Sciatic nerve (tissue), 2 donors: ENCODE results near the gene SEMA6B. TPM values are rescaled to one million over a fixed set of nuclear protein-coding genes. Genes with fewer than 3 reads are reported as not detected.

Experiments used
- ATAC-seq: fragments of 200-7000 bp; cut with Tn5 transposase; one replicate; pipeline ENCODE4 v1.9.1; 2020; ENCODE audit warnings: mild to moderate bottlenecking, moderate library complexity
- DNase-seq: peaks from one replicate; pipeline ENCODE4 v3.0.0-alpha.2; 2020; ENCODE audit warnings: low spot score
- intact Hi-C: fragments of 100-400 bp; cut with DNase I; formaldehyde crosslinking; loops from one replicate; pipeline ENCODE4 v1.14.2; 2022
- total RNA-seq: library from RNA; stranded (reverse); fragmentation: NEBNext Ultra II Directional; extraction: Animal tissue kit (Norgen Biotek cat#: 25700); gene quantifications from one replicate; pipeline ENCODE4 v1.2.1, GENCODE V29; 2021
- donor health status: DM: no; HTN: no; CAD: no.
- donor health status: DM: no; HTN: no; CAD: no.

SEMA6B gene
- total RNA-seq, 1 donor from 2014 or later = 28.2 TPM

DNA sequence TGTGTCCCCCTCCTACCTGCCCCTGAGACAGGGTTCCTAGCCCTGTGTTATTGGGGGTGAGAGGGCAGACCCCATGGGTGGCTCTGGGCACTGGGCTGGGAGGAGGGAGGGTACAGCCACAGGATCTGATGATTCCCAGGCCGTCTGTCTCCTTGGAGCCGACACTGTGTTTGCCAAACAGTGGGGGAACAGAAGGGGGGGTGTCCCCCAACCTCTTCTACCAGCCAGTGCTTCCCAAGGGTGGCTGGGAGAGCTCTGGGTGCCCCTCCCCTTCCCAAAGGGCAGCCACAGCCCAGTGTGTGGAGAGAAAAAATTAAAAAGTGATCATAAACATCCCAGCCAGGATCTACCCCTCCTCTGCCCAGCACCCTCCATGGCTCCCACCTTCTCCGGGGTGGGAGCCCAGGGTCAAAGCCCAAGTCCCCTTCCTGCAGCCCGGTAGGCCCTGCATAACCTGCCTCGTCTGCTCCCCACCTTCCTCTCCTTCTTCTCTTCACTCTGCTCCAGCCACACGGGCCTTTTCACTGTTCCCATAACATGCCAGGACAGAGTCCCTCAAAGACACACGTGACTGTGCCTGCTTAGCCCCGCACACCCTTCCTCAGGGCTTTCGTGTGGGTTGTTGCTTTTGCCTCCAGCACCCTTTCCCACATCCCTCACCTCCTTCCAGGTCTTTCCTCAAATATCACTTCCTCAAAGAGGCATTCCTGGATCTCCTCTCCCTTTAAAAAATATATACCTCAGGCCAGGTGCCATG, 39.8 kb downstream of the SEMA6B start:
- DNase-seq (no peak), ATAC-seq (peak; percentile 14)
- intact Hi-C loops = no loop called here

- ATAC-seq = no peak
- no peak for DNase-seq
- intact Hi-C loops = no loop called here
Measured at GRCh38 chr19:4519172-4519496, 40.4 kb downstream of the SEMA6B start.

DNA sequence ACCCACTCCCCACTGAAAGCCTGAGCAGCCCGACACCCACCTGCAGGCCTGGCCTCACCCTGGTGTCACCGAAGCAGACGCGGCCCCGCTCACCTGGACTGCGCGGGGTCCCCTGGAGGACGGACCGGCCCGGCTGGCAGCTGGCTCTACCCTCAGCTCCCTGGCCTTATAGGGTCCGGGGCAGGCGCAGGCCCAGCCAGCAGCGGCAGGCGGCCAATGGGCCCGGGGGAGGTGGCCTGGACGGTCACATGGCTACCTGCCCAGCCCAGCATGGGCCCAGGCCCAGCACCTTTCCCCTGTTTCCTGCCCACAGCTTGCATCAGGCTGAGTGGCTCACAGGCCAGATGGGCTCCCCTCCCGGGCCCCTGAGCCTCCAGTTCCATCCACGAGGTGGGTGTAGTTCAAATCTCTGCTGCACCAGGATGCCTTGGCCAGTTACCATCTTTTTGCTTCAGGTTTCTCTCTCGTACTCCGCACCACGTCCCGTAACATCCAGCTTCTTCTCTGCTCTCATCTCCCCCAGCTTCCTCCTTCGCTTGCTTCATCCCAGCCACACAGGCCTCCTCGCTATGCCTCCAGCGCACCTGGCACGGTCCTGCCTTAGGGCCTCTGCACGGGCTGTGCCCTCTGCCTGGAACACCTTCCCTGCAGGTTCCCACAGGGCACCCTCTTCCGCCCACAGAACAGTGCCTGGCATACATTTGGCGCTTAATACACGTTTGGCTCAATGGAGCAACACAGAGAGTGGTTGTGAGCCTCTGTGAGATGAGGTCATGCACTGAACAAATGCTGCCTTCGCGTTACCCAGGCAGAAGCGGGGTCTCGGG, 40.9 kb downstream of the SEMA6B start, which contains the start of gene PLIN4:
TSS of gene PLIN4 (minus strand) at position 142 of the 827 bp plus-strand sequence. CDS start 214 bp downstream, outside the sequence.
- intact Hi-C loops = no loop called here
- DNase-seq = no peak

GRCh38 chr19:4517451-4518057, 41.9 kb downstream of the SEMA6B start:
- ATAC-seq (no peak), DNase-seq (no peak)
- intact Hi-C loops = no loop called here

More for the DNA sequence above, 40.9 kb downstream of the SEMA6B start, which contains the start of gene PLIN4:
- ATAC-seq = peak; percentile 83

DNA sequence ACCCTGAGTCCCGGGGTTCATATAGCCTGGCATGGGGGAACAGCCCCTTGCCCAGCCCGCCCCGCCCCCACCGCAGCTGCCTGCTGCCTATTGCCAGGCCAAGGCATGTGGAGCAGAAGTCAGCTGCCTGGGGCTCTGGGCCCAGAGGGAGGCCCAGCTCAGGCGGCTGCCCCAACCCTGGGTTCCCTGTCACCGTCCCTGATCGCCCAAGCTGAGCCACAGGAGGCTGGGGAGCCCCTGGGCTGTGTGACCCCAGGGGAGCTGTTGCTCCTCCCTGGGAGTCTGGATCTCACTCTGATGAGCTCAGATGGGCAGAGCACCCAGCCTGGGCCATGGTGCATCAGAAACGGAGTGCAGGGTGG, 42.6 kb downstream of the SEMA6B start:
- DNase-seq (no peak), ATAC-seq (peak; percentile 29)
- intact Hi-C loops = no loop called here

- DNase-seq = no peak
- intact Hi-C loops = no loop called here
Measured at GRCh38 chr19:4516199-4516938, 43.1 kb downstream of the SEMA6B start.

GRCh38 chr19:4515732-4516131, 43.8 kb downstream of the SEMA6B start:
- intact Hi-C loops = no loop called here
- DNase-seq (no peak), ATAC-seq (no peak)

More at GRCh38 chr19:4516199-4516938, 43.1 kb downstream of the SEMA6B start:
- ATAC-seq = peak; percentile 4

DNA sequence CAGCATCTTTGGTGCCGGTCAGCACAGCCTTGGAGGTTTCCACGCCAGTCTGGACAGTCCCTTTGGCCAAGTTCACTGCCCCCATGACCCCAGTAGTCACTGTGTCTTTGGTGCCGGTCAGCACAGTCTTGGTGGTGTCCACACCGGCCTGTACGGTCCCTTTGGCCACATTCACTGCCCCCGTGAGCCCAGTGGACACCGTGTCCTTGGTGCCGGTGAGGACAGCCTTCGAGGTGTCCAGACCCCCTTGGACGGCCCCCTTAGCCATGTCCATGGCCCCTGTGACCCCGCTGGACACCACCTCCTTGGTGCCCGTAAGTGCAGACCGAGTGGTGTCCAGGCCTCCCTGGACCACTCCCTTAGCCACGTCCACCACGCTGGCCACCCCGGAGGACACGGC, 46.2 kb downstream of the SEMA6B start:
- ATAC-seq = no peak
- intact Hi-C loops = no loop called here
- no peak for DNase-seq

- ATAC-seq (no peak), DNase-seq (no peak)
- intact Hi-C loops = no loop called here
Measured at GRCh38 chr19:4512070-4512469, 47.4 kb downstream of the SEMA6B start.

- intact Hi-C loops = no loop called here
- ATAC-seq (no peak), DNase-seq (peak; percentile 56)
Measured at GRCh38 chr19:4511300-4512054, 48.0 kb downstream of the SEMA6B start.

DNA sequence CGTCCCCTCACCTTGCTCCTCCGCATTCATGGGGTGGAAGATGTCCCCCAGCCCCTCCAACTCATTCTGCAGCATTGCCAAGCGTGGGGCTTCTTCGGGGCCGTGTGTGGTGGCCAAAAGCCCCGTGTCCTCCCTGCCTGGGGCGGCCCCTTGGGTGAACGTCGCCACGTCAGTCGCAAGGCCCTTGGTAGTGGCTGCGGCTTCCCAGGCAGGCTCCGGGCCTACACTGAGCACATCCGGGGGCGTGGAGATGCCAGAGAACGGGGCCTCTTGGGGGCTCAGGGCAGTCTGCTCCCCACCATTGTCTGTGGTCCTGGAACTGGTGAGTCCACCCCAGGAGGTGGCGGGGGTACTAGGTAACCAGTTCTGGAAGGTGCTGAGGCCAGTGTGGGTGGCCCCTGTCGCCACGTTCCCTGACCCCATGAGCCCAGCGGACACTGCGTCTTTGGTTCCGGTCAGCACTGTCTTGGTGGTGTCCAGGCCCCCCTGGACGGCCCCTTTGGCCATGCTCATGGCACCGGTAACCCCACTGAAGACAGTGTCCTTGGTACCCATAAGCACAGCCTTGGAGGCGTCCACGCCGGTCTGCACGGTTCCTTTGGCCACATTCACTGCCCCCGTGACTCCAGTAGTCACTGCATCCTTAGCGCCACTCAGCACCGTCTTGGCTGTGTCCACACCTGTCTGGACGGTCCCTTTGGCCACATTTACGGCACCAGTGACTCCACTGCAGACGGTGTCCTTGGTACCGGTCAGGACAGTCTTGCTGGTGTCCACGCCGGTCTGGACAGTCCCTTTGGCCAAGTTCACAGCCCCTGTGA, 48.8 kb downstream of the SEMA6B start:
- intact Hi-C loops = no loop called here
- peak; percentile 21 for ATAC-seq

DNA sequence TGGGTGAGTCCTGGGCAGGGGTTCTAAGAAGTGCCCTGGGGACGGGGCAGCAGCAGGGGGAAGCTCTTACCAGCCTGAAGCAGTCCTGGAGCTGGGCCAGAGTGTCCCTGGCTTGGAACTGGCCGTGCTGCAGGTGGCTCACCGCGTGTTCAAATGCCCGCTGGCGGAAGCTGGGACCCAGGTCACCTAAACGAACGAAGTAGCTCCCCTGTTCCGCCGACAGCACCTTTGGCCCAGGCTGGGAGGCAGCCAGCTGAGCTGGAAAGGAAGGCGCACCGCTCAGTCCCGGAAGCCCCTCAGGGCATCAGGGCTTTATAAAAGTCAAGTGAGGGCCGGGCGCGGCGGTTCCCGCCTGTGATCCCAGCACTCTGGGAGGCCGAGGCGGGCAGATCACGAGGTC, 50.8 kb downstream of the SEMA6B start:
- ATAC-seq (no peak), DNase-seq (no peak)
- intact Hi-C loops = no loop called here

More for the DNA sequence above, 48.8 kb downstream of the SEMA6B start:
- DNase-seq = no peak

DNA sequence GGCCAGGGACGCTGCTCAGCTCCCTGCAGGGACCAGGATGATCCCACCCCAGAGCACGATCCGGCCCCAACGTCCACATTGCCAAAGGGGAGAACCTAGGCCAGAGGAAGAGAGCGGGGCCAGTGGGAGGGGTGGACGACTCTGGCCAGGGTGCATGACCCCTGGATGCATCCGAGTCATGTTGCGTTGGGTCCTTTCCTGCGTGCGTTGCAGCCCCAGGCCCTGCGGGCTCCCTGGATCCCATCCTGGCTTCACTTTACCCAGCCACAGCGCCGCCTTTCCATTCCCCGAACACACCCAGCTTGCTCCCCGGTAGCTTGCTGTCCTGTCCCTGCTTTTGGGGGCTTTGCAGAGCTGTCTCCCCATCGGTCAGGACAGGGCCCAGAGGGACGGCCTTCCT, 51.7 kb downstream of the SEMA6B start:
- ATAC-seq = no peak
- intact Hi-C loops = no loop called here
- DNase-seq = no peak

DNA sequence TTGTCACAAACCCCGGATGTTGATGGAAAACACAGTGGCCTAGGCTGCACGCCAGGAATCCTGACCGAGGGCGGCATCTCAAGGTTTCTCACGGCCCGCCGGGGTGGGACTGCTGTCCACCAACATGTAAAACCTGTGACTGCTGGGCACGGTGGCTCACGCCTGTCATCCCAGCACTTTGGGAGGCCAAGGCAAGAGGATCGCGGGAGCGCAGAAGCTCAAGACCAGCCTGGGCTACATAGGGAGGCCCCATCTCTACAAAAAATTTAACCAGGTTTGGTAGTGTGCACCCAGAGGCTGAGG, 52.4 kb downstream of the SEMA6B start:
- intact Hi-C loops = no loop called here
- DNase-seq (no peak), ATAC-seq (no peak)

- ATAC-seq (no peak), DNase-seq (no peak)
- intact Hi-C loops = no loop called here
Measured at GRCh38 chr19:4506449-4507149, 52.9 kb downstream of the SEMA6B start.

DNA sequence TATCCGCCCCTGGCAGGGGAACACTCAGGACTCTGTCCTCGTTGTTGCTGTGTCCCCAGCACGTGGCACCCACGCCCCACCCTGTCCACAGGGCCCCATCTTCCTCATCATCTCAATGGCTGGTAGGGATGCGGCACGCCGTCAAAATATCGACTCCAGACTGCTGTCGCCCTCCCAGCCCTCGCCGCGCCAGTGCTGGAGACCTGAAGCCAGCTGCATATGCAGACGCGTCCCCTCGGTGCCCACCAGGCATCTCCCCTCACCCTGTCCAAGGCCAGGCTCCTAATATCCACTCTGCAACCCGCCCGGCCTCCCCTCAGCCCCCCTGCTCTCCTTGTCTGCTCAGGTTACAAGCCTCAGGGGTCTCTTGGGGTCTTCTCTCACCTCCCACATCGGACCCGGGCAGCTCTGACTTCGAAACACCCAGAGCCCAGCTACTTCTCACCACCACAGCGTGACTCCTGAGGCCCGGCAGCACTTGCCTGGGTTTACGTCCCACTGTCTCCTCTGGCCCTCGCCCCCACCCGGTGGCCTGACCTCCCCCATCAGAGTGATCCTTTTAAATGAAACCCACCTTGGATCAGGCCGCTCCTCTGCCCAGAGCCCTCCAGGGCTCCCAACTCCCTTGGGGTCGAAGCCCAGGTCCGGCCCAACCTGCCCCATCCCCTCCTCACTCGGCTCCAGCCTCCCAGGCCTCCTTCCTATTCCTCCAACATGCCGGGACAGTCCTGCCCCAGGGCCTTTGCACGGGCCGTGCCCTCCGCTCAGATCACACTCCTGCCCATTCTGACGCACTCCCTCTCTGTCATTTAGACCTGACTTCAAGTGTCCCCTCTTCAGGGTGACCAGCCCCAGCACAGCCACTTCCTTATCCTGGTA, 53.7 kb downstream of the SEMA6B start:
- DNase-seq (no peak), ATAC-seq (no peak)
- intact Hi-C loops = no loop called here
